HG02571 (cell line): ENCODE data around the gene KMO.
A peak's percentile ranks its signal among the peaks of the same experiment; 100 is the strongest.

Experiments
- ATAC-seq: cut with Tn5 transposase; IDR thresholded peaks from one replicate; pipeline ENCODE4 v1.9.1; 2021; ENCODE audit warnings: mild to moderate bottlenecking, moderate library complexity; ENCODE audit not compliant: unreplicated experiment

The KMO gene

DNA sequence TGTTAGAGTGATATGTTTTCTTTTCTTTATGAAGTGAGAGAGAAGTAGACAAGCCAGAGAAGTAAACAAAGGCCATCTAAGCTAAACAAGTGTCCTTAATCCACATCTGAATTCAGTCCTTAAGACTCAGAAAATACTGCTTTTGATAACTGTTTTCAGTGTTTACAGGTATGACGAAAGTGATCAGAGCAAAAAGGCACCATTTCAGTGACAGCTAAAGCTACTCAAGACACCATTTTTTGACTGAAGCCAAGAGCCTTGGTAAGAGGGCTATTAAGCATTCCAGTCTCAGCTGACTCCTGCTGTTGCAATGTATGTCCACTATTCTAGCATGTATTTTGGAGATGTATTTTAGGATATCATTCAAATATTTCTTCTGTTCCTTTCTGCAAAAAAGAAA is 4.1 kb downstream of the KMO start:
- ATAC-seq, result no peak

DNA sequence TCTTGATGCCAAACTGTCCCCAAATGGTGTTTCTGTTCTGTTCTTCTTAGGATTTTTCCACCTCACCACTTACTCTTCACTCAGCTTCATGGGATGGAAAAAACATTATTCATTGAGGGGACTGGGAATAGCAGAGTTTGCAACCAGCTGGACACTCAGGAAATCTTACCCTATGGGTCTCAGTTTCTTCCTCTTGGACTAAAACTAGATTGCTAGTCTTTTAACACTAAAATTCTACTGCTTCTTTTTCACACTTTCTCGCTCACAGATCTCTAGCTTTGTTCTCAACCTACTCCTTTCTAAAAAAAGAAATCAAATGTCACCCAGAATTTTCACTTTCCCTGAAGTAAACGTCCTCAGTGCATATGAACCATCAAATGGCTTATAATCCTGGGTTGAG is 4.8 kb downstream of the KMO start:
- no peak for ATAC-seq

DNA sequence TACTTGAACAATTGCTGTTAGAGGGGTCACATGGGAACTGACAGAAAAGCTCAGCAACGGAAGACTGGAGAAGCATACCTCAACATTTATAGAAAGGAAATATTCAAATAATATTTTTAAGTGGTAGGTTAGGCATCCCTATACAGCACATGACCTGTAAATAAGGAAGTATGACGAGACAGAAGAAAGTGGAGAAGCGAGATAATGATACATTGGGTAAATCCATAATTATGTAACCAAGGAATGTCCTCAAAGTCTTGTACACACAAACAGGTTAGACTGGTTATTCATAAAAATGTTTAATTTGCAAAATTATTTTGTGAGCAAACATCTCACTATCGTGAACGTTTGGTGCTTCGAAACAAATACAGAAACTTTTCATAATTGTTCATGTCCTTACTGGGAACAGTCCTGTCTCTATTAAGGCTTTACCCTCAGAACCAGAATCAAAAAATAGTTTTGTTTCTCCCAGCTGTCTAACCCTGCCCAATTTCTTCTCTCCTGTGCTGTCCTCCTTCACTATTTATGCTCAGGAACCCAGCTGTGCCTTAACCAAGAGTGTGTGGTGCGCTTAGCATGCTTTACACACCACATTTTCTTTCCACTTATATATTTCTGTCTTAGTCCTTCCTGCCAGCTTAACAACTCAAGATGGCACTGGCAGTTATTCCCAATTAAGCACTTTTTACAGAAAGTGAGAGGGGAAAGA is 10.2 kb downstream of the KMO start:
- no peak for ATAC-seq

DNA sequence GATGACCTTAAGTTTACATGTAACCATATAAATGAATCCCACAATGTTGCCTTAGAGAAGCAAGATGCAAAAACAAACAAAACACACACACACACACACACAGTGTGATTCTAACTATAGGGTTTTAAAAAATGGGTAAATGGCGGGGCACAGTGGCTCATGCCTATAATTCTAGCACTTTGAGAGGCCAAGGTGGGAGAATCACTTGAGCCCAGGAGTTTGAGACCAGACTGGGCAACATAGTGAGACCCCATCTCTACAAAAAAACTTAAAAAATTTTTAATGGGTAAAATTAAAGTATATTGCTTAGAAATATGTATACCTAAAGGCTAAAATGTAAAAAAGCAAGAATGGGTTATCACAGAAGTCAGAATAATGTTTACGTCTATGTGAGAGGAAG is 15.8 kb downstream of the KMO start:
- ATAC-seq, result no peak

DNA sequence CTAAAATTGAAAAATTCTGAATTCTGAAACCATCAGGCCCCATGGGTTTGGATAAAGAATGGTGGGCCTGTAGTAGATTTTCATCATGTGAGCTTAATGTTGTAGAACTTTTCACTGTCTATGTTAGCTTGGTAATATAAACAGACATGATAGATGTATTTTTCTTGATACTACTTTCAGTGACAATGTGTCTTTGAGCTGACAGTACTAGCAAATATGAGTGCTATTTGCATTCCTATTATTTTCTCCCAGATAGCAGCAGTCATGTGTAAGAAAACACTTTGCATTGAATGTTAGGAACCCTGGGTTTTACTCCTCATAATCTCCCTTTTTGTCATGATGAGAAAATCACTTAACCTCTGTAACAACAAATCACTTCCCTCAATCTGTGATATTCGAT is 18.1 kb downstream of the KMO start:
- no peak for ATAC-seq

DNA sequence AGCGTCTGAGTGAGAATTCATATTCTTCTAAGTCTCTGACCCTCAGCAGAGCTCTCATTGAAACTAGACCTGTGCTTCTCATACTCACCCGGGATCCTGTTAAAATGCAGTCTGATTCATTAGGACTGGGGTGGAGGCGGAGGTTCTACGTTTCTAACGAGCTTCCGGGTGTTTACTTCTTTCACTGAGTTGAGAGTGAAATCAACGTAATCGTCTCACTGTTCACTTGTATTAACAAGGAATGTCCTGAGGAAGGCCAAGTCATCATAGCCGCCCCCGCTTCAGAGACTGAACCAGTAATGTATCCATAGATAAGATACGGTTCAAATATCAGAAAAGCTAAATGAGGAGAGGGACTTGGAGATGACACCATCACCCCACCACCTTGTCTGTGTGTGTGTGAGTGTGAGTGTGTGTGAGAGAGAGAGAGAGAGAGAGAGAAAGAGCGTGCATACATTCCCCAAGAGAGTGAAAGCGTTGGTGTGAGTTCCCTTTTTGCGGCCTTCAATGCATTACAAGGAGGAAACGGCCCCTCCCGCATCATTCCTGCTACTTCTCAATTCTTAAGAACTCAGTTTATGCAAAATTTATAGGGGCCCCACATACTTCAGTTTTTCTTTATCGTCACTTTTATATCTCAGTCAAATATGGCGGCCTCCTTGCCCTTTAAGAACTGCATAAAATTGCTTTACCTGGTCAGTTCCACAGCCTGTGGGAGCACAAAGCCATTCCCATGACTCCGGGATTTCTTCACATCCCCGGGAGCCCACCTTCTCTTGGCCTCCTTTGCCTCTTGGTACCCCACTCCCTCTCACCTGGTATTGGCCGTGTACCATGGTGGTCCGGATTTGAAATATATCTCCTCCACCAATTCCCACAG is 19.8 kb downstream of the KMO start:
- ATAC-seq, result peak; percentile 82

DNA sequence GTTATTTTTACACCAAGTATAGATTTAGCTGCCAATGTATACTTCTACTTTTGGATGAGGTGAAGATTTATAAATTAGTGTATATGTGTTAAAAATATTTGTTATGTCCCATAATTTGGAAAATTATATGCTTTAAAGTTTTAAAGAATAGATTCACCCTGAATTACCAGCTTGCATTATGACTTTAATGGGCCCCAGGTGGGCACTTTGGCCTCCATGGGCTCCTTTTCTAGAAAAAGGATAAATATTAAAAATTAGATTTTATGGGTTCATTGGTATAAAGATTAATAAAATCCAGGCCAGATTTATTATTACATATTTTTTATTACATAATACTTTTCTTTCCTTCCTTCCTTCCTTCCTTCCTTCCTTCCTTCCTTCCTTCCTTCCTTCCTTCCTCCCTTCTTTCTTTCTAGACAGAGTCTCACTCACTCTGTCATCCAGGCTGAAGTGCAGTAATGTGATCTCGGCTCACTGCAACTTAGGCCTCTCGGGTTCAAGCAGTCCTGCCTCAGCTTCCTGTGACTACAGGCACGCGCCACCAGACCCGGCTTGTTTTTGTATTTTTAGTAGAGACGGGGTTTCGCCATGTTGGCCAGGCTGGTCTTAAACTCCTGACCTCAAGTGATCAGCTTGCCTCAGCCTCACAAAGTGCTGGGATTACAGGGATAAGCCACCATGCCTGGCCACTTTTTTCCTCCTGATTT is 21.9 kb downstream of the KMO start:
- no peak for ATAC-seq

DNA sequence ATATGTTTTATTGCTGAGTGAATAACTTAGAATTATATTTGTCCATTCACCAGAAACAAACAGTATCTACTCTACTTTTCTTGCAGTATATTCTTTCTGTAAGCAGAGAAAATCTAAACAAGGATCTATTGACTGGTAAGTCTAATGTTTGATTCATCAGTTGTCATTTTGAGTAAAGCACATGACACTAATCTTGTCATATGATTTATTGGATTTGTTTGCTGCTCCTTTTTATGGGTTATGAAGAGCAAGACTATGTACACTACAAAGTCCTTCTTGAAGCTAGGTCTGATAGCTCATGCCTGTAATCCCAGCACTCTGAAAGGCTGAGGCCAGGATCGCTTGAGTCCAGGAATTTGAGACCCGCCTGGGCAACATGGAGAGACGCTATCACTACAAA is 23.3 kb downstream of the KMO start:
- no peak for ATAC-seq

DNA sequence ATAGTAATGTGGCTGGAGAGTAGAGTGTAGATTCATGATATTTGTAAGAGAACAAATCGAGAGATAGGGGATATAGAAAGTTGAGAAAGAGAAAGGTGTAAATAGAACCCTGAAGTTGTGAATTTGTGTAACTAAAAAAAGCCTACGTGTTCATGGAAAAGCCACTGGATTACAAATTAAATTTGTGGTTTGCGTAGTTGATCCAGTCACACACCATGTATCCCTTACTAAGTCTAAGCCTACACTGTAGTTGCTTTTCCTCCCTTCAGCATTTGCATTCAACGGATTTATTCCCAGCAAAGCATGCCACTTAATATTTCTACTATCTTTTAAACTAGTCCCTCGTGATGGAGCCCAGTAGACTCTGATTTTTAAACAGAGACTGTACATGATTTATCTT is 24.9 kb downstream of the KMO start:
- no peak for ATAC-seq

DNA sequence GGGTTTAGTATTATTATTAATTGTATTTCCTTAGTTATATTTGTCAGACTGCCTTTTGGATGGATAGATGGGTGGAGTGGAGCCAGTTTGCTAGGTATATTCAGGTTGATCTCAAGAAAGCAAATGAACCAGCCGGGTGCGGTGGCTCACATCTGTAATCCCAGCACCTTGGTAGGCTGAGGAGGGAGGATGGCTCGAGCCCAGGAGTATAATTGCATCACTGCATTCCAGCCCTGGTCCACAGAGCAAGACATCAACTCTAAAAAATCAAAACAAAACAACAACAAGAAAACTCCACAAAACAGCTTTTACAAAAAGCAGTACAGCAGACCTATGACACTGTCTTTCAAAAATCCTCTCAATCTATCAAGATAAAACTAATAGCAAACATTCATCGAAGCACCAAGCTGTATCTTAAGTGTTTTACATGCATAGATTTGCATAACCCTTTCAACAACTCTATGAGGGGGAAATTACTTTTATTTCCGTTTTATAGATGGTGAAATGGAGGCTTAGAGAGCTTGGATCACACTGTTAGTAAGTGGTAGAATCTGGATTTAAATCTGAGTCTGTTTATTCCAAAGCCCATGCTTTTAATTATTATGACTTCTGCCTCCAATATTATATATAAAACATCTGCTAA is 25.5 kb downstream of the KMO start:
- no peak for ATAC-seq

DNA sequence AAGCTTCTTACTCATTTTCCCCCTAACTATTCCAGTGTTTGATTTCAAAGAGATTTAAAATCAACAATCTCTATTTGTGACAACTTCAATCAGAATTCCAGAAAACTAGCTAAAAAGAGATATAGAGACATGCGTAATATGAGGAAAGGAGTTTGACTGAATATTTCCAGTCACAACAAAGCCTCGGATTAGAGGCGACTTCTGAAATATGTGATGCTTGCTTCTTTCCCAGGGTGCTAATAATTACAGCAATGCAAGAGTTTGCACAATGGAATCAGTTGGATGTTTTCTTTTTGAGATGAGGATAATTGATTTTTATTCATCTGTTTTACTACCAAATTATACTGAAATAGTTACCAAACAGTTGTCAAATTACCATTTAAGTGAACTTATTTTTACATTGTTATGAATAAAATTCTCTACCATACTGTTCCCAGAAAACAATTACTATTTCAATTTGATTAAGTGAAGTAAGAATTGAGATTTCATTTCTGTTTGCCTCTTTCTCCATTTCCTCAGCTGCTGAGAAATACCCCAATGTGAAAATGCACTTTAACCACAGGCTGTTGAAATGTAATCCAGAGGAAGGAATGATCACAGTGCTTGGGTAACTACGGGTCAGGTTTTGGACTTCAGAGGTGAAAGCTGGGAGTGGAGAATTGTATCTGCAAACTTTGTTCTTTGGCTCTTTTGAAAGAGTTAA is 28.1 kb downstream of the KMO start:
- ATAC-seq, result no peak

DNA sequence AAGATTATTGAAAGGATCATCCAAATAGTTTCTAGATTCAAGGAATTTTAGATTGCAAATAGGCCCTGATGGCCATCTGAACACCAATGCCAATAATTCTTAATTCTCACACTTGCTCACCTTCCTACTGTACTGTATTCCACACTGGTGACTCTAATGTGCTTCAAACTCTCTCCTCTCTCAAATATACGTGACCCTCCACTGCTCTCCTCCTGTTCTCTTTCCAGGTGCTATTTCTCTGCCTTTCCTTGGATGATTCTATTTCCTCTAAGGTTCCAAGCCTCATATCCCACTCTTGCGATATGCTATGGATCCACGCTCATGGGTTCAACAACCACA is 28.6 kb downstream of the KMO start:
- no peak for ATAC-seq

DNA sequence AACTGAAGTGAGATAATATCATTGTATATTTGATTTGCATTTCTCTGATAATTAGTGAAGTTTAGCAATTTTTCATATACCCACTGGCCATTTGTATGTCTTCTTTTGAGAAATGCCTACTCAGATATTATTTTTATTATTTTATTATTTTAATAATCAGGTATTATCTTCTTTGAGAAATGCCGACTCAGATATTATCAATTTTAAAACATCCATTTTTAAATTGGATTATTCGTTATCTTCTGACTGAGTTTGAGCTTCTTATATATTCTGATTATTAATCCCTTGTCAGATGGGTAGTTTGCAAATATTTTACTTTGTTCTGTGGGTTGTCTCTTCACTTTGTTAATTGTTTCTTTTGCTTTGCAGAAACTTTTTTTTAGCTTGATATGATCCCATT is 37.7 kb downstream of the KMO start:
- ATAC-seq, result no peak

DNA sequence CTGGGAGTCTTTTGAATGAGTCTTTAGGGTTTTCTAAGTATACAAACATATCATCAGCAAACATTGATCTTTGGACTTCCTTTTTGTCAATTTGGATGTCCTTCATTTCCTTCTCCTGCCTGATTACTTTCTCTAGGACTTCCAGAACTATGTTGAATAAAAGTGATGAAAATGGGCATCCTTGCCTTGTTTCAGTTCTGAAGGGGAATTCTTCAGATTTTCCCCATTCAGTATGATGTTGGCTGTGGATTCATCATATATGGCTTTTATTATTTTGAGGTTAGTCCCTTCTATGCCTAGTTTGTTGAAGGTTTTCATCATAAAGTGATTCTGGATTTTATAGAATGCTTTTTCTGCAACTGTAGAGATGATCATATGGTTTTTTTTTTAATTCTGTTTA is 42.0 kb downstream of the KMO start:
- ATAC-seq, result no peak

DNA sequence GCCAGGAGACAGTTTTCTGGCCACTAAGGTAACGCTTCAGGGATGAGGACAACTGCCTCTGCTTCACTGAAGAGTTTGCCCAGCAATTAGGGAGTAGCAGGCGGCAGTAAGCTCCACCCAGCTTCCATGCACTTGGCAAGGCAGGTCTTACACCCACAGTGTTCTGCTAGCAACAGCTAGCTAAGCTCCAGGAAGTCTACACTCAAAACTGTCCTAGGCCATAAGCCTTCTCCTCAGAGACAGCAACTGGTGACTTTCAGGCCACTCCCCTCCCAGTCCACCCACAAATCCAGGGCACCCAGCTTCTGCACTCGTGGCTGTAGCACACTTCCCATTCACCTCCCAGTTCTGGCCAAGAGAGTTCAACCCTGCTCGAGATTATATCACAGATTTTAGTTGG is 47.3 kb downstream of the KMO start:
- ATAC-seq, result no peak

DNA sequence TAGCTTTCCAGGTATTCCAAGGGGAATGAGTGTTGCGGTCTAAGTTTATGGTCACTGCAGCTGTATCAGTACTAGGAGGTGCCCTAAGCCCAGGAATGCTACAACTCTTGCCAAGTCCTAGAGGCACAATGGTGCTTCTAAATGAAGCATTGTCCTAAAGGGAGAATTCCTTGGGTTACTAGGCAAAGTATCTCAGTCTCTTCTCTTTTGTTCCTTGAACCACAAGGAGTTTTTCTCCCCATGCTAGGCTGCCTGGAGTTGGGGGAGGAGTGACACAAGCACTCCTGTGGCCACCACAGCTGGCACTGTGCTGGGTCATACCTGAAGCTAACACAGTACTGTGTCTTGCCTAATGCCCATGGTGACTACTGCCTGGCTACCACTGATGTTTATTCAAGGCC is 50.7 kb downstream of the KMO start:
- ATAC-seq, result no peak

DNA sequence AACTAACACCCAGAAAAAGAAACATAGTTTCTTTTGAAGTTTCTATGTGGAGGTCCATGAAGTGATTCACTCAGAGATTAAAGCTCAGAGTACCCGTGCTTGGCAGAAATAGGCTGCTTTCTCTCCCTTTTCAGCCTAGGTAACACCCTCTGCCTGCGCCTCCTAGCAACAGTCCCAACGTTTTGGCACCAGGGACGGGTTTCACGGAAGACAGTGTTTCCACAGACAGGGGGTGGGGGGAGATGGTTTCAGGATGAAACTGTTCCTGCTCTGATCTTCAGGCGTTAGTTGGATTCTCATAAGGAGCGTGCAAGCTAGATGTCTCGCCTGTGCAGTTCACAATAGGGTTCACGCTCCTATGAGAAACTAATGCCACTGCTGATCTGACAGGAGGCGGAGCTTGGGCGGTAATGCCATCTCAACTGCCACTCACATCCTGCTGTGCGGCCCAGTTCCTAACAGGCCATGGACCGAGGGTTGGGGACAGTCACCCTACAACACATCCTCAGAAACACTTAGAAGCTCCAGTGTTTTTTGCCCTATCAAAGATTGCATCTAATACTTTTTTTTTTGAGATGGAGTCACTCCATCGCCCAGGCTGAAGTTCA is 54.8 kb downstream of the KMO start:
- no peak for ATAC-seq

DNA sequence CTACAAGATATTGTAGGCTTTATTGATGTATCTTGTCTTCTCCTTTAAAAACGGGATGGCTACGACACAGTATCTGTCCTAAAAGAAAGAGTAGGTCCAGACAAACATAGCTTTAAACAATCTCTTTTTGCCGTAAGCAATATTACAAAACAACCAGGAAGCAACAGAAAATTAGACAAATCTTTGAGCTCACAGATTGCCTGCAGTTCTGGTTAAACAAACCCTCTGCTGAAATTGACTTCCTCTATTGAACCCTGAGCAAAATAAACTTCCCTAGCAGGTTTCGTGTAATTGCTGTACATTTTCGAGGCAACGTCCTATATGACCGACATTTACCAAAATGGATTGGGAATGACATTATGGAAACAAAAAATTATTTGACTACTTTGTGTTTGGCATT is 57.3 kb downstream of the KMO start:
- no peak for ATAC-seq

DNA sequence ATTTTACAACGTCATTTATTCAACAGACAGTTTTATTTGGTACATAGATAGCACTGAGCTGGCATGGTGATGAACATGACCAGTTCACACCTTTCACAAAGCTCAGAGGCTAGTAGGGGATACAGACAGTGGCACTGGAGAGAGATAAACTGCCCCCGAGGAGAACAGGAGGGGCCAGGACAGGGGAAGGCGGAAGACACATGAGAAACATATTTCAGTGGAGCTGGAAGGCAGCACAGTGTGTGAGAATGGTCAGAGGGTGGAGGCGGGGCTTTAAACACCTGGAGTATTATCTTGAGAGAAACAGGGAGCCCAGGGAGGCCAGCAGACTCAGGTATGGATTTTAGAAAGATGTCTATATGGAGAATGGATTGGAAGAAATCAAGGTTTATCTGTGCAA is 58.5 kb downstream of the KMO start:
- no peak for ATAC-seq

DNA sequence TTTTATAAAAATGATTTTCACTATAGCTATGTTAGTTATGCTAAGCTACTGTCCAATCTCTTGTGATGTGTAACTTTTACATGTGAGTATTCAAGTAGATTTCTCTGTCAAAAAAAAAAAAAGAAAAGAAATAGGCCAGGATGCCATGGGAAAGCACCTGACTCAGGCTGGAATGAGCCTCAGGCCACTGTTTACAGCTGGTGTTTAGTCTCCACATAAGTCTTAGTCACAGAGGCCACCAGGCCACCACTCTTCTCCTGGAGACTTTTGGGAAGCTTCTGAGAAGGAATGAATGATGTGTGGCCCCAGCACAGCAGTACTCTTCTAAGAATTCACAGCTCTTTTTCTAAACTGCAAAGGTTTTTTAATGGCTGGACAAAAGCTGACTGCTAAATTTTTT is 59.1 kb downstream of the KMO start:
- ATAC-seq, result no peak

DNA sequence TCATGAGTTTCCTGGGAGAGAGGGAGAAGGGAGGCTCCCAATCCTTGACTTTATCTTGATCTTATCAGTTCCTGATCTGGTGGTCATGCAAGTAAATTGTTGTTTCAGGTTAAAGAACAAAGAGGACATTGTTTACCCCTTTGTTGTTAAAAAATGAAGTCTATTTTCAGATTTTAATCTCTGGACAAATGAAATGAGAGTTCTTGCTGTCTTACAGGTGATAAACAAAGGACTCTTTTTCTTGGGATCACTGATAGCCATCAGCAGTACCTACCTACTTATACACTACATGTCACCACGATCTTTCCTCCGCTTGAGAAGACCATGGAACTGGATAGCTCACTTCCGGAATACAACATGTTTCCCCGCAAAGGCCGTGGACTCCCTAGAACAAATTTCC is 59.6 kb downstream of the KMO start:
- ATAC-seq, result no peak
